Measurements from ENCODE around the gene STIM2.

- TF ChIP-seq FOXP2 (optimal IDR thresholded peaks at IDR 0.05; ENCODE audit: control extremely low read depth, extremely low read length, insufficient read depth) (no peak), POLR2AphosphoS5 (IDR thresholded peaks at IDR 0.05; ENCODE audit: borderline replicate concordance, low read depth, low read length) (no peak), EZH2 (IDR thresholded peaks at IDR 0.05) (no peak)
Observed at GRCh38 chr4:26858035-26858918, 2.4 kb upstream of the STIM2 start.

Measured in SK-N-MC (cell line).